NCI-H524 (cell line): ENCODE measurements around the gene SLC66A1.
A peak's percentile ranks its signal among the peaks of the same experiment; 100 is the strongest.

Source experiments
- DNase-seq, 2 experiments: peaks; one replicate each; lab custom pipeline; 2025; lab: John Stamatoyannopoulos, UW

The SLC66A1 gene

DNA sequence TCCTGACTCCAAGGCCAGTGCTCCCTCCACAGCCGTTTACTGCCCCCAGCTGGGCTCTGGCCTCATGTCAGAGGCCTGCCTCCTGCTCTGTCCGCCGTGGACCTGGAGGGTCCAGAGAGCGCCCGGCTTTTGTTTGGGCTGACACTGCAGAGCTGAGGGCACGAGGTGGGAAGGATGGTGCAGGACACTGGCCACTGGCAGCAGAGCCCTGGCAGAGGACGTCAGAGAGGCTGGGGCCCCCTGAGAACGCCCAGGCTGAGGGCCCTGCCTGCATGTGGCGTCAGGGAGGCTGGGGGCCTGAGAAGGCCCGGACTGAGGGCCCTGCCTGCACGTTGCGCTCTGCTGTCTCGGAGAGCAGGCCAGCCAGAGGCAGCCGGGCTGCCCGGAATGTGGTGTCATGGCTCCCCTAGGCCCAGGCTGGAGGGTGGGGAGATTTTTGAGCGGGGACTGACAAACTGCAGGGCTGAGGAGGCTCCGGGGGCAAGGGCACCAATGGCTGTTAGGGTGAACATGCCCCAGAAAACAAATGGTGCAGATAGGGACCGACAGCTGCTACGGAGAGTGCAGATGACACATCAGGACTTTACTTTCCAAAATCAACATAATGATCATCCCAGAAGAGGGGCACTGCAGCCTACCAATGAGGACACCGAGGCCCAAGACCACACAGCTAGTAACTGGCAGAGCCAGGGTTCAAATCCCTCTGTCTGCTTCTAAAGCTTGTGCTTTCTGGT, 31.7 kb downstream of the SLC66A1 start:
- no peak for DNase-seq

- peak; percentile 25 to 68 for DNase-seq
Measured at GRCh38 chr1:19344372-19344810, 32.3 kb downstream of the SLC66A1 start.

DNA sequence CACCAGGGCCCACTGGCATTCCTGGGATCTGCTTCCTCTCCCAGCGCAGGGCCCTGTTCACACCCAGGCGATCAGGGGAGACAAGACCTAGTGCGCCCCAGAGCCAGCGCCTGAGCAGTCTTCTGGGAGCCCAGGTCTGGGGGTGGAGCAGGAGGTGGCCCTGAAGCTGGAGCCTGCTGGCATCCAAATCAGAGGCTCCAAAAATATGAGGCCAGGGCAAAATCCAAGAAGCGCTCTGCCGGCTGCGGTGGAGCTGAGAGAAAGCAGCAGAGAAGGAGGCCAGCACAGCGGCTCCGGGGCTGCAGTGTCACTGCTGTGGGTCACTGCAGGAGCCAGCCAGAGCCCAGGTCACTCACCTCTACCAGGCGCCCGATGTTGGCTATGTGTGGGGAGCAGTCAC, 32.7 kb downstream of the SLC66A1 start:
- DNase-seq = no peak

DNA sequence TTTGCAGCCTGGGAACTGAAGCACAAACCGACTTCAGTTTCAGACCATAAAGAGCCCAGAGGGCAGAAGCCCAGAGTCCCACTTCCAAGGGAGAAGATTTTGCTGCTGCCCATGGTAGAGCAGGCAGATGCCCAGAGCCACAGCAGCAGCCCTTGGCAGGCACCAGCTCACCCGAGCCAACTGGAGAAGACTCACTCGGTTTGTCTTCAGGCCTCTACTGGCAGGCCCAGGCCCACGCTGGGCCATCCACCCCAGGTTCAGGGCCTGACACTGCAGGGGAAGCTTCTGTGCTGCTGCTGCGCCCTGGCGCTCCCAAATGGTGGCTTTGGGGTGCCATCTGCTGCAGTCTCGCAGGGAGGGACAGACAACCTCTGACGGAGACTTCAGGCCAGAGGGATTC, 33.3 kb downstream of the SLC66A1 start:
- DNase-seq = no peak

- no peak for DNase-seq
Measured at GRCh38 chr1:19346026-19346425, 33.9 kb downstream of the SLC66A1 start.

GRCh38 chr1:19347533-19348172, 35.5 kb downstream of the SLC66A1 start:
- DNase-seq = no peak

DNA sequence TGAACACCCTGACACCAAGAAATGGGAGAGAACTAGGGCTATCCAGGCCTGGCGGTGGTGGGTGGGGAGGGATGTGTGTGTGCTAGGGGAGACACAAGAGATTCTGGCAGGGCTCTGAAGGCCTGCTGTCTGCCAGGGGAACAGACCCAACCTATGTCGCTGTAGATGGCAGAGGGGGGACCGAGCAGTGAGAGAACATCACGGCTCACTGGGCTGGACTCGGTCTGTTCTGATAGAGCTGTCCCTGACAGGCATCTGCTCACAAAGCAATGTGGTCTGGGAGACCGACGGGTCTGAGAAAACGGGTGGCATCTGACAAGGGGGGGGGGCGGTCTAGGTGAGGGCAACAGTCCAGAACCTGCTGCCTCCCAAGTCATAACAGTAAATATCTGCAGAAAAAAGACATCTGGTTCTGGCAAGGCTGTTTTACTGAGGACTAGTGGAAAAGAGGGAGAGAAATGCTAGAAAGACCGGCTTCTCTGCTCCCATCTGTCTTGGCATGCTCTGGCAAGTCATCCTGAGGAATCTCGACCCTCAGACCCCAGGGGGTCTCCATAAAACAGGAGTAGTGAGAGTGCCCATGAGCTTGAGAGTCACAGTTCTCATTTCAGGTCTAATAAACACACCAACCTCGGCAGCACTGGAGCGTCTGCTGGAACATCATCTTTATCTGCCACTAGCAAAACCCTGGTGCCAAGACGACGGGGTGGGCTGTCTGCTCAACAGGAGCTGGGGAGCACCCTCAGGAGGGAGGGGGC, 36.5 kb downstream of the SLC66A1 start:
- no peak for DNase-seq

DNA sequence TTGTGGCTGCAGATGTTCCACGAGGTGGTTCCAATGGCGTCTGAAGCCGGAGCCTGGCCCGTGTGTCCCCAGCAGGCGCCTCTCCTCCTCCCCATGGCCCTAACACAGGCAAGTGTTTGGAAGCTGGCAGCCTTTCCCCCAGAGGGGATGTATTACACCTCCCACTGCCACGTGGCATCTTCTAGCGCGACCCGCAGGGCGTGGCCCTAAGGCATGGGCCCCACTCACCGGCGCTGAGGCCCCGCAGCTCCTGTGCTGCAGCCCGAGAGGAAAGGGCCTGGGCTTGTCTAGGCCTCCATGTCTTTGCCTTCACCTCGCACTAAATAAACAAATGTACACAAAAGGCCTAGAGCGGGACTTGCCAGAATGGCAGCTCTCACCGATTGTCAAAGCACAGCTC, 37.9 kb downstream of the SLC66A1 start:
- DNase-seq = no peak

DNA sequence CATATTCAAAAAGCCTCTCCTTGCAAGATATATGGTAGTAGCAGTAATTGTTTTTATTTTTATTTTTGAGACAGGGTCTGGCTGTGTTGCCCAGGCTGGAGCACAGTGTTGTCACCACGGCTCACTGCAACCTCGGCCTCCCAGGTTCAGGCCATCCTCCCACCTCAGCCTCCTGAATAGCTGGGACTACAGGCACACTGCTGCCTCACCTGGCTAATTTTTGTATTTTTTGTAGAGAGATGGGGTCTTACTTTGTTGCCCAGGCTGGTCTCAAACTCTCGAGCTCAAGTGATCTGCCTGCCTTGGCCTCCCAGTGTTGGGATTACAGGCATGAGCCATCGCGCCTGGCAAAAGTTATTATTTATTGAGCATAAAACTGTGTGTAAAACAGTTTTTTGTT, 38.4 kb downstream of the SLC66A1 start:
- no peak for DNase-seq

- DNase-seq = no peak
Measured at GRCh38 chr1:19351873-19352272, 39.7 kb downstream of the SLC66A1 start.

GRCh38 chr1:19352839-19353238, 40.7 kb downstream of the SLC66A1 start:
- no peak for DNase-seq

DNA sequence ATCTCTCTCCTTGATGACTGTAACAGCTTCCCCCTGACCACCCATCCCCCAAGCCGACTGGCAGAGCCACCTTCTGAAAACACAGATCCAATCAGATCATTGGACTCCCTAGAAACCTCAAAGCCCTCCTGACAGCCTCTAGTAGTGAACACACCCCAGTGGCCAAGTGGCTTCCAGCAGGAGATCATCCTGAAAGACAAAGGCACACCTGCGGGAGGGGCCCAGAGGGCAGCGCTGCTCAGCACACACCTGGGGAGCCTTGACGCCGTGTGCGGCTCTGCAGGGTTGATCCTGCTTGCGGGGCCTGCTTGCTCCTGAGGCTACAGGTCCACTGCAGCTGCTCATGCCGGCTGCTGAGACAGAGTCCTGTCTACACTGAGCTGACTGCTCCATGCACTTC, 41.5 kb downstream of the SLC66A1 start:
- DNase-seq = no peak

GRCh38 chr1:19354531-19354981, 42.4 kb downstream of the SLC66A1 start:
- no peak for DNase-seq

- DNase-seq = no peak
Measured at GRCh38 chr1:19356266-19356665, 44.1 kb downstream of the SLC66A1 start.

DNA sequence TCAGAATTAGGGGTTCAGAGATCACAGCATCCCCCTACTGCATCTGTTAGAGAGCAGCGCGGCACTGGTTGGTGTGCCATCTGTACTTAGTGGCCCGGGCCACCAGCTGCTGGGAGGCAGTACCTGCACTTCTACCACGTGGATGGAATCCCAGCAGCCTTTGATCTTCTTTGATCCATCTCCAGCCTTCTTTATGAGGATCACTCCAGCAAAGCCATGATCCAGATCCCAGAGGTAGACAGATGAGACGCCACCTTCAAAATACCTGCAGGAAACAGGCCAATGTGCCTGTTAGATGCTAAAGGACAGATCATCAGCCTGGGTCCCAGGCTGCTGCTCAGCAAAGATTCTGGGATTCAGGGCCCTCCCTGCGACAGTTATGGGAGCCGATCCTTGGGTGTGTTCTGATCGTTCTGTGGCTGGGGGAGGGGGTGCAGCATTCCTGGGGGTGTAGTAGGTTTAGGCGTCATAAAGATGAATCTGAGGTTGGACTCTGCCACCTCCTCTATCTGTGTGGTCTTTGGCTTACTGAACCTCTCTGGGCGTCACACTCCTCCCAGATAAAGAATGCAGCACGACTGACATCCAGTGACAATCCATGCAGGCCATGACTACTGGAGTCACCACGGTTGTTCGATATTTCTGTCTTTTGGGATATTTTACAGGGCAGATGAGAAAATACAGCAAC, 45.3 kb downstream of the SLC66A1 start:
- DNase-seq = no peak

DNA sequence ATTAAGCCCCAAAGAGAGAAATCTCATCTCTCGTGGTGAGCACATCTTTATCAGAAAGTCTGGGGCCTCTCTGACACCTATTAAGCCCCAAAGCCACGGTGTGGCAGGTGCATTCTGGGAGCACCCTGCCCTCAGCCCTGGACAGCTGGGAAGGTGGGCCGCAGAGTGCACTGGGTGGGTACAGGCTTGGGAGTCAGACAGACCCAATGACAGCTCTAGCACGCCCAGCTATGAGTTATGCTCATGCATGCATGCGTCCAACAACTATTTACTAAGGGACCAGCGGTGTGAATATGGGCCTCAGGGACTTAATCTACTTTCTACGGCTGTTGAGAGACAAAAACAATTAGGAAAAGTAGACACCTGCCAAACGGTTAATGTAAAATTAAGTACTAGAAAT, 46.6 kb downstream of the SLC66A1 start:
- no peak for DNase-seq

DNA sequence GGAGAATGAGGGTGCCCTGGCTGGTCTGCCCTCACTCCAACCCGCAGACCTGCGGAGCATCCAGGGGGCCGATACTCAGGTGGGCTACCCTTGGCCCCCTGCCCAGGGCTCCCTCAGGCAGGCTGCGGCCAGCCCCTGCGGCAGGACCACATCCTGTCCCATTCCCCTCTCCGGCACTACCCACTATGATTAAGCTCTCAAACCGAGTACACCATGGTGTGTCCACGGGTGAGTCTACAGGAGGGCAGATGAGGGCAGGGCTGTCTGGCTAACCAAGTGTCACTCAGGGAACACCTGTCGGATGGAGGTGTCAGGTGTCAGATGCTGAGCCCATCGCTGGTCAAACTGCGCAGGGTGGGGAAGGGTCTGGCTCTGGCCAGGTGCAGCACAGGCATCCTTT, 47.2 kb downstream of the SLC66A1 start:
- no peak for DNase-seq

DNA sequence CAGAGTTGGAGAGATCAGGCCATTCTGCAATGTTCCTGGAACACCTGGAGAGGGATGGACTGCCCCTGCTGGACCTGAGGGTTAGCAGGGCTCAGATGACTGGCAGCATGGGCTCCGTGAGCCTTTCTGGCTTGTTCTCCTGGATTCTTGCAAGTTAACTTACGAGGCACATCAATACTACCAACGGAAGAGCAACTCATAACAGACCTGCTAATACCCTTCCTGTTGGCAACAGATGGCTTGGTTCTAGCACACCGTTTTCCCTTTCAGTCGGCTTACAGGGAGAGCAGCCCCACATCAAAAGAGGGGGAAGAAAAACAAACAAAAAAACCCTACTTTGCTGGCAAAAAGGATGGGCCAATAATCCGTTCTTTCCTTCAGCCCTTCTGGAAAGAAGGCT, 47.9 kb downstream of the SLC66A1 start:
- peak in 1 of 2 experiments; percentile 36 for DNase-seq

GRCh38 chr1:19360432-19360831, 48.3 kb downstream of the SLC66A1 start:
- no peak for DNase-seq

GRCh38 chr1:19360843-19361610, 48.9 kb downstream of the SLC66A1 start:
- DNase-seq = no peak

DNA sequence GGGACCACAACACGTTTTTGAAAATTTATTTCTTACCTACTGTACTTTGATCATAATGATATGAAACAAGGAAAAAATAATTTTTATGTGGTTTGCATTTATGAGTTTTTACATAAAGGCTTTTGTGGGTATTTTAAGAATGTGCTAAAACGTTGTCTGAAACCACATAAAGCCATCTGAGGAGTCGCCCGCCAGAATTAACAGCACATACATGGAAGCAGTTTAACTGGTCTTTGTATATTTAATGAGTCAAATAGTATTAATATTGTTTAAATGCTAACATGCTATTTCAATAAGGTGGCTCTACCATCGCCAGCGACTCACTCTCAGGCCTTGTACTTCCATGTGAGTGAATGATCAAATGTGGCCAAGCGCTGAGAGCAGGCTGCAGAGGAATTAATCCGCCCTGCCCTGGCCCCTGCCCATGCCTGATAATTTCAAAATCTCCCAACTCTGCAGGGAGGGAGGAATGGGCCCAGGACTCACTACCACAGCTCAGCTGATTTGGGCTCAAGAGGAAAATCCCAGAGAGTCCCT, 49.6 kb downstream of the SLC66A1 start:
- DNase-seq = no peak
